ENCODE measurements around the gene ALG10B.
"Not testable (repeated sequence)": the region's sequence is repeated elsewhere in the genome, so short reads cannot be mapped to it uniquely, and the experiment has no call there.

The ALG10B gene

DNA sequence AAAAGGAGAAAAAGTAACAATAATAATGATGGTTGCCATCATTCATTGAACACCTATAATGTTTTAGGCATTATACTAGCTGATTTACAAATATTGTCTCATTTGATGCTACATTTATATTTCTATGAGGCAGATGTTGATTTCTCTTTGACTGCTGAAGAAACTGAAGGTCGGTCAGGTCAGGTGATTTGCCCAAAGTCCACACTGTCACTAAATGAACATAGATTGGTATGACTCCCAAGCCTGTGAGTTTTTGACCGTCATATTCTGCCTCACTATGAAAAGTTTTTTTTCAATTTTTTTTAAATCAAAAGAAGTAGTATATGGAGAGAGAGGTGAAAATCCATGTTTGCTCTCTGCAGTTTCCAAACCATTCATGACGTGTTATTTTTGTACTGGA is 10.8 kb downstream of the ALG10B start:
- H3K9ac ChIP-seq (ENCODE audit: low read length), result no peak overlapping the region
- H3K27me3 ChIP-seq (ENCODE audit: low read length), result no peaks in the 10 kb centered on the region
- H3F3A ChIP-seq (ENCODE audit: insufficient read depth), result no peaks in the 10 kb centered on the region
- no peaks in the 10 kb centered on the region for H4K20me1 ChIP-seq (ENCODE audit: low read depth, low read length)
- H3K4me3 ChIP-seq (ENCODE audit: insufficient read depth, low read length, poor library complexity, severe bottlenecking), result no peak overlapping the region
- H3K36me3 ChIP-seq (ENCODE audit: low read length), result no peaks in the 10 kb centered on the region
- H3K27ac ChIP-seq (ENCODE audit: low read depth, low read length), result no peak overlapping the region
- no peak overlapping the region for H3K4me2 ChIP-seq (ENCODE audit: low read depth, low read length, poor library complexity, severe bottlenecking)
- TF ChIP-seq EZH2phosphoT487 (conservative IDR thresholded peaks at IDR 0.05; ENCODE audit: low read length), result no peak
- TF ChIP-seq, protein P1, sequence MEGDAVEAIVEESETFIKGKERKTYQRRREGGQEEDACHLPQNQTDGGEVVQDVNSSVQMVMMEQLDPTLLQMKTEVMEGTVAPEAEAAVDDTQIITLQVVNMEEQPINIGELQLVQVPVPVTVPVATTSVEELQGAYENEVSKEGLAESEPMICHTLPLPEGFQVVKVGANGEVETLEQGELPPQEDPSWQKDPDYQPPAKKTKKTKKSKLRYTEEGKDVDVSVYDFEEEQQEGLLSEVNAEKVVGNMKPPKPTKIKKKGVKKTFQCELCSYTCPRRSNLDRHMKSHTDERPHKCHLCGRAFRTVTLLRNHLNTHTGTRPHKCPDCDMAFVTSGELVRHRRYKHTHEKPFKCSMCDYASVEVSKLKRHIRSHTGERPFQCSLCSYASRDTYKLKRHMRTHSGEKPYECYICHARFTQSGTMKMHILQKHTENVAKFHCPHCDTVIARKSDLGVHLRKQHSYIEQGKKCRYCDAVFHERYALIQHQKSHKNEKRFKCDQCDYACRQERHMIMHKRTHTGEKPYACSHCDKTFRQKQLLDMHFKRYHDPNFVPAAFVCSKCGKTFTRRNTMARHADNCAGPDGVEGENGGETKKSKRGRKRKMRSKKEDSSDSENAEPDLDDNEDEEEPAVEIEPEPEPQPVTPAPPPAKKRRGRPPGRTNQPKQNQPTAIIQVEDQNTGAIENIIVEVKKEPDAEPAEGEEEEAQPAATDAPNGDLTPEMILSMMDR (IDR thresholded peaks at IDR 0.05; ENCODE audit: insufficient read depth, low read length, poor library complexity, severe bottlenecking), result no peak
- no peaks in the 10 kb centered on the region for H3K79me2 ChIP-seq (ENCODE audit: insufficient read depth, low read length)
- H2AFZ ChIP-seq (ENCODE audit: low read depth, low read length, severe bottlenecking), result no peak overlapping the region
- no peaks in the 10 kb centered on the region for H3K9me3 ChIP-seq (ENCODE audit: insufficient read depth, low read length)
- H3K9me2 ChIP-seq (replicated peaks; ENCODE audit: insufficient read depth, low read length), result no peaks in the 10 kb centered on the region

DNA sequence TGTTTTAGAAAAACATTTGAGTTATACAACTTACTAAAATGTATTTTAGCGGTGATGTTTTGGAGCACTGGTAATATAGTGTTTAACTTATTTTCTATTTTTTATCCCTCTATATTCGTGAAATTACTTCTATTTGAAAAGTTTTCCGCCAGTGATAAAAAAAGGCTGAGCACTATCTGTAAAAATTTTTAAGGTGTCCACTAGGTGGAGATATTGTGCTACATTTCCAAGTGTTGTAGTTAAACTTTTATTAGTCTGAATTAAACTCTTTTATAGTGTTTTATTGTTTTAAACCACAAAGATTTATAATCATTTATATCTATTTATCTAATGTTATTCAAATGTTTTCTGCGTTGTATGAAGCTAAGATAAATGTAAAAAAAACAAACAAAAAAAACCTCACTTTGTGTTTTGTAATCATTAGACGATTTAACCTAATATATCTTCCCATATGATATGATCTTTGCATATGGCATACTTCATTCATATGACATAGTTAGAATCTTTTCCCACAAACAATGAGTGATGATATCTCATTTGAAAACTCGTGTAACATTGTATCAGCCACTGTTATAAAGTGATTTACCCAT is 11.8 kb downstream of the ALG10B start:
- H3K9me2 ChIP-seq (replicated peaks; ENCODE audit: insufficient read depth, low read length), result no peaks in the 10 kb centered on the region
- no peak overlapping the region for H3K4me3 ChIP-seq (ENCODE audit: insufficient read depth, low read length, poor library complexity, severe bottlenecking)
- H3F3A ChIP-seq (ENCODE audit: insufficient read depth), result no peaks in the 10 kb centered on the region
- no peaks in the 10 kb centered on the region for H4K20me1 ChIP-seq (ENCODE audit: low read depth, low read length)
- no peak overlapping the region for H3K27ac ChIP-seq (ENCODE audit: low read depth, low read length)
- H3K79me2 ChIP-seq (ENCODE audit: insufficient read depth, low read length), result no peaks in the 10 kb centered on the region
- H2AFZ ChIP-seq (ENCODE audit: low read depth, low read length, severe bottlenecking), result no peak overlapping the region
- TF ChIP-seq, protein P1 (IDR thresholded peaks at IDR 0.05; ENCODE audit: insufficient read depth, low read length, poor library complexity, severe bottlenecking), result peak; percentile 39
- no peak for TF ChIP-seq EZH2phosphoT487 (conservative IDR thresholded peaks at IDR 0.05; ENCODE audit: low read length)
- H3K36me3 ChIP-seq (ENCODE audit: low read length), result no peaks in the 10 kb centered on the region
- no peak overlapping the region for H3K9ac ChIP-seq (ENCODE audit: low read length)
- no peaks in the 10 kb centered on the region for H3K27me3 ChIP-seq (ENCODE audit: low read length)
- peak overlapping the region; percentile 5 for H3K4me2 ChIP-seq (ENCODE audit: low read depth, low read length, poor library complexity, severe bottlenecking)
- H3K9me3 ChIP-seq (ENCODE audit: insufficient read depth, low read length), result no peaks in the 10 kb centered on the region

DNA sequence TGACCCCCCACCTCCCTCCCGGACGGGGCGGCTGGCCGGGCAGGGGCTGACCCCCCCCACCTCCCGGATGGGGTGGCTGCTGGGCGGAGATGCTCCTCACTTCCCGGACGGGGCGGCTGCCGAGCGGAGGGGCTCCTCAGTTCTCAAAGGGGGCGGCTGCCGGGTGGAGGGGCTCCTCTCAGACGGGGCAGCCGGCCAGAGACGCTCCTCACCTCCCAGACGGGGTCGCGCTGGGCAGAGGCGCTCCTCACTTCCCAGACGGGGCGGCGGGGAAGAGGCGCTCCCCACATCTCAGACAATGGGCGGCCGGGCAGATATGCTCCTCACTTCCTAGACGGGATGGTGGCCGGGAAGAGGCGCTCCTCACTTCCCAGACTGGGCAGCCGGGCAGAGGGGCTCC is 13.8 kb downstream of the ALG10B start:
- not testable (repeated sequence) for H3K36me3 ChIP-seq (ENCODE audit: low read length); H2AFZ ChIP-seq (ENCODE audit: low read depth, low read length, severe bottlenecking); H3K79me2 ChIP-seq (ENCODE audit: insufficient read depth, low read length); H3K4me2 ChIP-seq (ENCODE audit: low read depth, low read length, poor library complexity, severe bottlenecking); H3K9me2 ChIP-seq (replicated peaks; ENCODE audit: insufficient read depth, low read length); H3K9me3 ChIP-seq (ENCODE audit: insufficient read depth, low read length); H3K9ac ChIP-seq (ENCODE audit: low read length); H3F3A ChIP-seq (ENCODE audit: insufficient read depth); H3K4me3 ChIP-seq (ENCODE audit: insufficient read depth, low read length, poor library complexity, severe bottlenecking); H3K27me3 ChIP-seq (ENCODE audit: low read length); H3K27ac ChIP-seq (ENCODE audit: low read depth, low read length); H4K20me1 ChIP-seq (ENCODE audit: low read depth, low read length)

DNA sequence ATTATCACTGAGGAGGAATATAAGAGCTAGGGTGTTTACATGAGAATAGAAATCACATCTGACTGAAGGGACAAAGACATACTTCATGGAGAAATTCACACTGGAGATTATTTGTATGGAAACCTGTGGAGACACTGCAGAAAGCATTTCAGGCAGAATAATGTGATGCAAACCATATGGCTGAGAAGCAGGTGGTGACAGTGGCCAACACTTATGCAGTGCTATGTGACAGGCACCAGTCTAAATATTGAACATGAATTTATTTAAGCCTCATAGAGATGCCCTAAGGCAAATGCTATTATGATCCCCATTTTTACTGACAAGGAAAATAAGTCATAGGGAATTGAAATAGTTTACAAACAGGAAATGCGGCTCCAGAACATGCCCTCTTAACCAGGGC is 16.2 kb downstream of the ALG10B start:
- H2AFZ ChIP-seq (ENCODE audit: low read depth, low read length, severe bottlenecking), result no peak overlapping the region
- H3K9ac ChIP-seq (ENCODE audit: low read length), result no peak overlapping the region
- H3K36me3 ChIP-seq (ENCODE audit: low read length), result no peaks in the 10 kb centered on the region
- no peak overlapping the region for H3K27ac ChIP-seq (ENCODE audit: low read depth, low read length)
- H4K20me1 ChIP-seq (ENCODE audit: low read depth, low read length), result no peaks in the 10 kb centered on the region
- no peak overlapping the region for H3K4me2 ChIP-seq (ENCODE audit: low read depth, low read length, poor library complexity, severe bottlenecking)
- H3K9me2 ChIP-seq (replicated peaks; ENCODE audit: insufficient read depth, low read length), result no peaks in the 10 kb centered on the region
- no peaks in the 10 kb centered on the region for H3K9me3 ChIP-seq (ENCODE audit: insufficient read depth, low read length)
- no peaks in the 10 kb centered on the region for H3K27me3 ChIP-seq (ENCODE audit: low read length)
- no peak for TF ChIP-seq EZH2phosphoT487 (conservative IDR thresholded peaks at IDR 0.05; ENCODE audit: low read length)
- TF ChIP-seq, protein P1 (IDR thresholded peaks at IDR 0.05; ENCODE audit: insufficient read depth, low read length, poor library complexity, severe bottlenecking), result no peak
- no peaks in the 10 kb centered on the region for H3F3A ChIP-seq (ENCODE audit: insufficient read depth)
- H3K79me2 ChIP-seq (ENCODE audit: insufficient read depth, low read length), result no peaks in the 10 kb centered on the region
- no peak overlapping the region for H3K4me3 ChIP-seq (ENCODE audit: insufficient read depth, low read length, poor library complexity, severe bottlenecking)

Measured in SU-DHL-6 (cell line).